Measurements from ENCODE around the gene PARD6A.

The PARD6A gene

GRCh38 chr16:67699265-67699664 is 38.5 kb downstream of the PARD6A start:
- Histone ChIP-seq H3K36me3 (ENCODE audit: control insufficient read depth in 2 of 2, insufficient read depth in 1 of 2, low read length in 2 of 2) (peaks cover 0 to 5% of the 10 kb centered on the region in 2 experiments; a peak in 2 of 3 replicates), H3K4me3 (ENCODE audit: low read depth, low read length) (no peak overlapping the region), H3K9me3 (ENCODE audit: control insufficient read depth, insufficient read depth, low read depth, low read length) (no peaks in the 10 kb centered on the region), H3K27ac (ENCODE audit: extremely low read depth, low read depth, low read length) (no peak overlapping the region), H3K4me1 (ENCODE audit: control insufficient read depth, insufficient read depth, low read length) (no peaks in the 10 kb centered on the region)
- TF ChIP-seq KLF1 (tag by site-specific recombination; IDR thresholded peaks at IDR 0.05), result no peak
- TF ChIP-seq KLF16 (tag by site-specific recombination; IDR thresholded peaks at IDR 0.05), result no peak
- no peak for TF ChIP-seq ZNF76 (tag by site-specific recombination; IDR thresholded peaks at IDR 0.05; ENCODE audit: borderline replicate concordance, low read depth)
- no peak for TF ChIP-seq OSR2 (tag by site-specific recombination; IDR thresholded peaks at IDR 0.05)
- no peak for TF ChIP-seq TSHZ1 (tag by site-specific recombination; IDR thresholded peaks at IDR 0.05; ENCODE audit: borderline replicate concordance)
- TF ChIP-seq MEIS1 (CRISPR knock-in tag; IDR thresholded peaks at IDR 0.05; ENCODE audit: borderline replicate concordance), result no peak
- TF ChIP-seq ZNF645 (tag by site-specific recombination; IDR thresholded peaks at IDR 0.05), result no peak
- no peak for TF ChIP-seq ZNF596 (tag by site-specific recombination; IDR thresholded peaks at IDR 0.05)
- TF ChIP-seq EGR2 (tag by site-specific recombination; IDR thresholded peaks at IDR 0.05; ENCODE audit: low read depth), result no peak
- no peak for TF ChIP-seq ELK4 (IDR thresholded peaks at IDR 0.05; ENCODE audit: borderline replicate concordance, low read depth, low read length)
- no peak for TF ChIP-seq ZBTB10 (tag by site-specific recombination; IDR thresholded peaks at IDR 0.05)
- TF ChIP-seq ZNF16 (tag by site-specific recombination; IDR thresholded peaks at IDR 0.05; ENCODE audit: low read depth), result no peak
- CTCF ChIA-PET, result no interaction called here
- POLR2A ChIA-PET, result no interaction called here

- peaks cover 4% of the 10 kb centered on the region; the same call in 1 of the 2 replicates for H3K4me1 ChIP-seq (ENCODE audit: control insufficient read depth, insufficient read depth, low read length)
- no peaks in the 10 kb centered on the region for H3K9me3 ChIP-seq (ENCODE audit: control insufficient read depth, insufficient read depth, low read depth, low read length)
- no peak overlapping the region for H3K4me3 ChIP-seq (ENCODE audit: low read depth, low read length)
- no peak overlapping the region for H3K27ac ChIP-seq (ENCODE audit: extremely low read depth, low read depth, low read length)
- ChIA-PET POLR2A (interaction anchor here (0.7 kb wide), 1 partner anchor 80 kb away, joined by 5 read pairs; no protein-coding TSS in a partner anchor), CTCF (no interaction called here)
- H3K36me3 ChIP-seq (ENCODE audit: control insufficient read depth in 2 of 2, insufficient read depth in 1 of 2, low read length in 2 of 2), result peaks cover 0 to 5% of the 10 kb centered on the region in 2 experiments; a peak in 2 of 3 replicates
- TF ChIP-seq PRDM6 (tag by site-specific recombination; IDR thresholded peaks at IDR 0.05) (no peak), ZNF692 (tag by site-specific recombination; IDR thresholded peaks at IDR 0.05) (no peak), ZNF335 (tag by site-specific recombination; conservative IDR thresholded peaks at IDR 0.05) (no peak), ZFP69B (tag by site-specific recombination; IDR thresholded peaks at IDR 0.05) (no peak), ZBTB21 (tag by site-specific recombination; IDR thresholded peaks at IDR 0.05) (no peak), ZNF114 (tag by site-specific recombination; IDR thresholded peaks at IDR 0.05) (no peak), ZBTB20 (tag by site-specific recombination; IDR thresholded peaks at IDR 0.05) (no peak), ZNF302 (tag by site-specific recombination; IDR thresholded peaks at IDR 0.05; ENCODE audit: low read depth) (no peak), ZNF626 (tag by site-specific recombination; IDR thresholded peaks at IDR 0.05) (no peak), ZNF670 (tag by site-specific recombination; IDR thresholded peaks at IDR 0.05; ENCODE audit: low read depth) (no peak), ZNF791 (tag by site-specific recombination; IDR thresholded peaks at IDR 0.05) (no peak), ZNF121 (tag by site-specific recombination; IDR thresholded peaks at IDR 0.05) (no peak), KLF16 (tag by site-specific recombination; IDR thresholded peaks at IDR 0.05) (no peak)
Observed at GRCh38 chr16:67701420-67701819, 40.7 kb downstream of the PARD6A start.
